Mammary microvascular endothelial cell (primary cell): ENCODE results near the gene COA6. TPM values are rescaled to one million over a fixed set of nuclear protein-coding genes. Genes with fewer than 3 reads are reported as not detected.

Source experiments
- total RNA-seq: library from RNA; depleted of rRNA; stranded (reverse); fragments of >200 nt; gene quantifications from 2 replicates; pipeline ENCODE4 v1.2.3, GENCODE V29; 2015

COA6 gene, protein sequence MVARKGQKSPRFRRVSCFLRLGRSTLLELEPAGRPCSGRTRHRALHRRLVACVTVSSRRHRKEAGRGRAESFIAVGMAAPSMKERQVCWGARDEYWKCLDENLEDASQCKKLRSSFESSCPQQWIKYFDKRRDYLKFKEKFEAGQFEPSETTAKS
- 36.3 and 37.7 TPM in 2 replicates for total RNA-seq

DNA sequence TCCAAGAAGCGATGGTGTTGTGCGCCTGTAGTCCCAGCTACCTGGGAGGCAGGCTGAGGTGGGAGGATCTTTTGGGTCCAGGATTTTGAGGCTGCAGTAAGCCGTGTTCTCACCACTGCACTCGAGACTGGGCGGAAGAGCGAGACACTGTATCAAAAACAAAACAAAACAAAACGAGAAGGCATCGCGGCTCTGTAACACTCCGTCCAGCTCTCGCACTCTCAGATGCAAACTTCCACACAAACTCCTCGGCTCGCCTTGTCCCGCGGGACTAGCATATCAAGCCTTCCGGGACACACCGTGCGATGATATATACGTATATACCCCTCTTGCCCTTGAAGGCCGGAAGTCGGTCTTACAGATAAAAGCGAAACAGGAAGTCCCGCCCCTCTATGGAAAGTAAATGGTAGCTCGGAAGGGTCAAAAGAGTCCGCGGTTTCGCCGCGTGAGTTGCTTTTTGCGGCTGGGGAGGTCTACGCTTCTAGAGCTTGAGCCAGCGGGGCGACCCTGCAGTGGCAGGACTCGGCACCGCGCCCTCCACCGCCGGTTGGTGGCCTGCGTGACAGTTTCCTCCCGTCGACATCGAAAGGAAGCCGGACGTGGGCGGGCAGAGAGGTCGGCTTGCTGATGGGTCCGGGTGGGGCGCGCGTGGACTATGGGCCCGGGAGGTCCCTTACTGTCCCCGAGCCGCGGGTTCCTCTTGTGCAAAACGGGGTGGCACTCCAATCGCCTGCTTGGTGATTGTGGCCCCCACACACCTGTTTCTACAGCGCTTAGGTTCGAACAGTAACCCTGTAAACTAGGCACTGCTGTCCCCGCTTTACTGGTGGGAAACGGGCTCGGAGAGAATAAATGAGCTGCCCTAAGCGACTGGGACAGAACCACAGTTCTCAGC is at the start of gene COA6:
TSS of gene COA6 (plus strand) at position 393 of the 895 bp plus-strand sequence. CDS start at position 404, 11 bp downstream.

Other genes with a start within 250 kb of the COA6 start
- gene TARBP1, start 105.7 kb downstream of the COA6 start, total RNA-seq = 10.9 and 17.9 TPM in 2 replicates
- gene IRF2BP2, start 236.7 kb downstream of the COA6 start, total RNA-seq = 67.1 and 77.2 TPM in 2 replicates